GM21360 (cell line): ENCODE data around the gene AIF1L.

Experiments used
- ATAC-seq: cut with Tn5 transposase; IDR thresholded peaks from one replicate; pipeline ENCODE4 v1.9.1; 2021; ENCODE audit warnings: mild to moderate bottlenecking, moderate library complexity; ENCODE audit not compliant: unreplicated experiment

Gene AIF1L

GRCh38 chr9:131096269-131097125, at the start of gene AIF1L:
Gene AIF1L, plus strand, starts transcription at chr9:131096531. Its CDS starts 99 bp downstream, at chr9:131096630.
- ATAC-seq, result no peak

DNA sequence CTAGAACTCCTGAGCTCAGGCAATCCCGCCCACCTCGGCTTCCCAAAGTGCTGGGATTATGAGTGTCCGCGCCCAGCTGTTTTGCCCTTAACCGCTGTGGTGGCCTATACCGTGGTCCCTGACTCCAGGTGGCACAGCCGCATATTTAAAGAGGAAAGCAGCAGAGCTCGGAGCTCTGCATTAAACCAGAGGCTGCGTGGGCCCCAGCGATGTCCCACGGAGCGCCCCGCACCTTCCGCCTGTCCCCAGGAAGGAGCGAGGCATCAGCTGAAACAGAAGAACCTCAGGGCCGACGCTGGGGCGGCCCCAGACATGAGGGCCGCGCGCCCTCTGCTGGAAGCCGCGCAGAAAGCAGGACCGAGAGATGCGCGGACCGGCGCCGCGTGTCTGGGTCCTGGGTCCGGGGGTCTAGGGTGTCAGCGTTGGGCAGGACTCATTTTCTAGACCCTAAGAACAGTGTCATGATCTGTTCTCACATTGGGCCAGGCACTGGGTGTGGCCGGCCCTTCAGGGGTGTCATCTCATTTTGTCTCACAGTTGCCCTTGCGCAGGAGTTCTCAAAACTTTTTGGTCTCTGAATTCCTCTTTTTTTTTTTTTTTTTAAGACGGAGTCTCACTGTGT, 49.6 kb upstream of the AIF1L start:
- no peak for ATAC-seq

DNA sequence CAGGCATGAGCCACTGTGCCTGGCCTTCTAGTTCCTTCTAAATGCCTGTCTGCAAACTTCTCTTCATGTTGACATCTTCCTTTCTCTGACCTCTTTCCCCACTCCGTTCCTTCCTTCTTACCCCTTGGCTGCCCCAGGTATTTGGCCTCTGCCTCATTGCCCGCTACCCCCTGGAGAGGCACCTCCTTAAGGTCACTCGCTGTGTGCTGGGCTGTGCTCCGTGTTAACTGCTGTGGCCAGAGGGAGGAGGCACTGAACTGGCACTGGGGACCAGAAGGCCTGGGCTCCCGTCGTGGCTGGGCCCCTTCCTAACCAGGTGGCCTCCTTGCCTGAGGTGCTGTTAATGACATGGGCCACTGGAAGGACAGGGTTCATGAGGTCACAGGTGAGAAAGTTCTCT, 48.0 kb upstream of the AIF1L start:
- no peak for ATAC-seq

DNA sequence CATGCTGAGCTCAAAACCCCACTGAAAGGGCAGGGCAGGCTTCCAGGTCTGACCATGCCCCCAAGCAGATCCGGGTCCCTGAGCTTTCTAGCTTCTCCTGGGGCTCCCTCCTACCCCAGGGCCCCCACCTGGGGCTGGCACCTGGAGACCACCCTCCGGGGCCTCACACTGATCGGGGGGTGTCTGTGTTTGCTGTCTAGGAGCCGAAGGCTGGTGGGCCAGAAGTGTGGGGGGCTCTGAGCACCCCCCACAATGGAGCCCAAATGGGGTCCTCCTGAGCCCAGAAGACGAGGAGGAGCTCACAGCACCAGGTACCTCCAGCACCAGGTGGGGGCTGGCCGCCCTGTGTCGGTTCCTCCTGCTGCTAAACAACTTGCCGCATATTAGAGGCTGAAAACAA, 47.5 kb upstream of the AIF1L start:
- no peak for ATAC-seq

DNA sequence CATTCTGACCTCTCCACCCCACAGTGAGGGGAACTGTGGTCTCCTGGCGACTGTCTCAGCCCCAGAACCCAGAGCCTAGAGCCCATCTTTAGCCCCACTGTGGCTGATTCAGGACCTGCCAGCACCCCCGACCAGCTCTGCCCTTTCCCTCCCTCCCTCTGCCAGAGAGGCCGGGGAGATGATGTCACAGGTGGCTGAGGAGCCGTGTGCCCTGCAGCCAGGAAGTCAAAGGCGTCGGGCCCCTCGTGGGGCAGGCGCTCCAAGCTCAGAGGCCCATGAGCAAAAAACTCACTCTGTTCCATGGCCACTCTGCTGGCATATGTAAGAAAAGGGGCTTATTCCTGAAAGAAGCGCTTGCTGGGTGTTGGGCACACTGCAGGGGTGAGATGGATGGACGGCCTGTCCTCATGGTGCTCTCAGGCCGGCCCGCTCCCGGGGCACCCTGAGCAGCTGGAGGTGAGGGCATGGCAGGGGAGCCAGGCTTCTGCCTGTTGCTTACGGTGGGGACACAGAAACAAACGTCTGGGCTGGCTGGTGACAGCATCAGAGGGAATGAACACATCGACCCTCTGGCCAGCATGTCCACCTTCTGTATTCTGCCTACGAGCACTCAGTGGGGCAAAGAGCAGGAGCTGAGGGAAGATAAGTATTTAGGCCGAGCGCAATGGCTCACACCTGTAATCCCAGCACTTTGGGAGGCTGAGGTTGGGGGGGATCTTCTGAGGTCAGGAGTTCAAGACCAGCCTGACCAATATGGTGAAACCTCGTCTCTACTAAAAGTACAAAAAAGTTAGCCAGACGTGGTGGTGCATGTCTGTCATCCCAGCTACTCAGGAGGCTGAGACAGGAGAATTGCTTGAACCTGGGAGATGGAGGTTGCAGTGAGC, 46.3 kb upstream of the AIF1L start:
- ATAC-seq, result no peak

GRCh38 chr9:131050831-131051230, 45.5 kb upstream of the AIF1L start:
- no peak for ATAC-seq

DNA sequence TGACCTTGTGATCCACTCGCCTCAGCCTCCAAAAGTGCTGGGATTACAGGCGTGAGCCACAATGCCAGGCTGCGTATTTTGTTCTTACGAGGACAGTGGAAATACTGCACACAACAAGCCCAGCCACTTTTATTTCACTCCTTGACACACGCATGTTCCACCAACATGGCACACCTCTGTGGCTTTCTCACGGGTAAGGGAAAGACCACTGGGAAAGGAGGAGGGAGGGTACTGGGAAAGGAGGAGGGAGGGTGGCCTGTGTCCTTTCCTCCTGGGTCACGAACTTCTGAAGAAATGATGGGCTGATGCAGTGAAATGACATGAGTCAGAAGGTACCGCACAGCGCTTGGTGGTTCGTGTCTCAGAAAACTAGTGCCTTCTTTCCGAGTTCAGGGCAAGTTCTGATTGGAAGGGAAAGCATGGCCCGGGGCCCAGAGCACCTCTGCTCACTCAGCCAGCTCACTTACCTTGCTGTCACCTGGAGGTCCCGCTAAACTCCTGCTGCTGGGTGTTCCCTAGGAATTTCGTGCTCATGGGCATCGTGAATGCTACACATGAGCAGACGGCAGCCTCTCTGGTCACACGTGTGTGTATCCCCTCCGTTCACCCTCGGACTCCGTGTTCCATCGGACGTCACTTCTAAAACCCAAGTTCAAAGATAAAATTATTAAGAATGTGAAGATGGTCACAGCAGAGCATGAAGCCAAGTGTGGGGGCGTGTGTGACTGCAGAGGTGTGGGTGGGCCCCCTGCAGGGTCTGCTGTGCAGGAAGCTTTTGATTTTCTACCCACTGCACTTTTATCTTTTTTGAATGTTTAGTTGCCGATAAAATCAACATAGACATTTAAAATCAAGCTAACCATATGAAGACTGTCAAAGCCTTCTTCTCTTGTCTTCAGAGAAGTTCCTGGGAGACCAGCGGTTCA, 44.5 kb upstream of the AIF1L start:
- no peak for ATAC-seq

DNA sequence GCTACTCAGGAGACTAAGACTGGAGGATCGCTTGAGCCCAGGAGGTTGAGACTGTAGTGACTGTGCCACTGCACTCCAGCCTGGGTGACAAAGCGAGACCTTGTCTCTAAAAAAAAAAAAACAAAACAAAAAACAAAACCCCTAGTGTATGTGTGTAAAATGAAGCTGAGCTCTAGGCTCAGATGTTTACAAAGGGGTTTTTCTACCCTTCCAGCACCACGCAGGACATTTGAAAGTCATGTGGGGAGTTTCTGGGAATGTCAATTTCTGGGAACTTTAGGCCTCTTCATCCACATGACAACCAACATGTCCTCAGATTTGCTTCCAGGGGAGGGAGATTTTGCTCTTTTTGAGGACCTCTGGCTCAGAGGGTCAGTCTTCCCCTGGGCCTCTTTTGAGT, 42.4 kb upstream of the AIF1L start:
- no peak for ATAC-seq

DNA sequence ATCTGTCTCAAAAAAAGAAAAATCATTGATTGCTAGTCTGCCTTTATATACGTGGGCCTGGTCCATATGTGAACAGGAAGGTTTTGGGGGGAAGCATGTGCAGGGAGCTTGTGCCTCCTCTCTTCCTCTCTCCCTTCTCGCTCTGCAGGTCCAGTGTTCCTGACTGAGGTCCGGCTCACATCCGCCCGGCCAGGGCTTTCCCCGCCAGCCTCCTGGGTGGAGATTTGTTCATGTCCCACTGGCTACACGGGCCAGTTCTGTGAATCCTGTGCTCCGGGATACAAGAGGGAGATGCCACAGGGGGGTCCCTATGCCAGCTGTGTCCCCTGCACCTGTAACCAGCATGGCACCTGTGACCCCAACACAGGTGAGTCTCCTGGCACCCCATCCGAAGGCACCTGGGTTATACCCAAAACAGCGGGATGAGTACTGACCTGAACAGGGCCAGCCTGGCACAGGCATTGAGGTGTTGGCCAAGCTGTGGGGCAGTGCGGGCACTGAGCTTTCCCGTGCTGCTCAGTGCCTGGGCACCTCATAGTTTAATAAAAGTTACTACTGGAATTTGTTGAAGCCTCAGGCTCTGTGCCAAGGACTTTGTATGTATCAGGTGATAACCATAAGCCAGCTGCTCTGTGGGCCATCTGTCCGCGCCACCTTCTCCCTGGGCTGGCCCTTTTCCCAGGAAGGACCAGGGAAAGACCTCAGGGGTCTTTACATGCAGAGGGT, 39.4 kb upstream of the AIF1L start:
- ATAC-seq, result no peak

DNA sequence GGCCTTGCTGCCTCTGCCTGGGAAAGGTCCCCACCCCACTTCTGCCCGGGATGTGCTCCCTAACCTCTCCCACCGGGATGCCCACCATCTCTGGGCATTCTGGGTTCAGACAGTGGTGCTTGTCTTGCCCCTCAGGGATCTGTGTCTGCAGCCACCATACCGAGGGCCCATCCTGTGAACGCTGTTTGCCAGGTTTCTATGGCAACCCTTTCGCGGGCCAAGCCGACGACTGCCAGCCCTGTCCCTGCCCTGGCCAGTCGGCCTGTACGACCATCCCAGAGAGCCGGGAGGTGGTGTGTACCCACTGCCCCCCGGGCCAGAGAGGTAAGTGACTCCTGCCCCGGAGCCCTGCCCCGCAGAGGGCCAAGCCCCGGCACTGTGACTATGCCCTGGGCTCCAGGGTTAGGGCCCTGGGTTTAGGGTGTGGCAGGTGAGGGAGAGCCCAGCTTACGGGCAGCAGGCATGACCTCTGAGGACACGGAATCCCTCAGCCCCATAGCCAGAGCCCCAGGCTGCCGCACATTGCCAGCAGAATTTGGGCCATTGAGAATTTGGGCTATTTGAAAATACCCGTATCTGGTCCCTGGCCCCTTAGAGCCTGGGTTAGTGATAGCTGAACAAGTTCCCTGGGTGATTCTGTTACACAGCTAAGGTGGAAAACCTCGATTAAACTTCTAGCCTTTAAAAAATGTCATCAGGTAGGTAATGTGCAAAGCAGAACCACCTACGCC, 35.3 kb upstream of the AIF1L start:
- no peak for ATAC-seq

DNA sequence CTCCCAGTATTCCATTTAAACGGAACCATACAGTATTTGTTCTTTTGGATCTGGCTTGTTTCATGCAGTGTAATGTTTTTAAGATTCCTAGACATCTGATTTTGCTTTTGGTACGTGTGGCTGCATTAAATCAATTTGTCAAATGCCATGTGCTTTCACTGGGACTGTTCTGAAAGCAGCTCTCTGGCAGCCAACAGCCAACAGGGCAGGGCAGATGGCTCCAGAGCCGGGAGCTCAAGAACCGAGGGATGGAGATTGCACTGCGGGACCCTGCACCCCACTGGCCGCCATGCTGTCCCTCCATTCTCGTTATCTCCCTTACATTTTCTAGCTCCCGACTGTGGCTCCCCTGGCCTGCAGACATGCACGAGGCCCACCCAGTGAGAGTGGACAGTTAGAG, 33.4 kb upstream of the AIF1L start:
- no peak for ATAC-seq

- no peak for ATAC-seq
These were observed 30.7 kb upstream of the AIF1L start for GRCh38 chr9:131065599-131065998.

- ATAC-seq, result no peak
These were observed 28.7 kb upstream of the AIF1L start for GRCh38 chr9:131067625-131068024.

DNA sequence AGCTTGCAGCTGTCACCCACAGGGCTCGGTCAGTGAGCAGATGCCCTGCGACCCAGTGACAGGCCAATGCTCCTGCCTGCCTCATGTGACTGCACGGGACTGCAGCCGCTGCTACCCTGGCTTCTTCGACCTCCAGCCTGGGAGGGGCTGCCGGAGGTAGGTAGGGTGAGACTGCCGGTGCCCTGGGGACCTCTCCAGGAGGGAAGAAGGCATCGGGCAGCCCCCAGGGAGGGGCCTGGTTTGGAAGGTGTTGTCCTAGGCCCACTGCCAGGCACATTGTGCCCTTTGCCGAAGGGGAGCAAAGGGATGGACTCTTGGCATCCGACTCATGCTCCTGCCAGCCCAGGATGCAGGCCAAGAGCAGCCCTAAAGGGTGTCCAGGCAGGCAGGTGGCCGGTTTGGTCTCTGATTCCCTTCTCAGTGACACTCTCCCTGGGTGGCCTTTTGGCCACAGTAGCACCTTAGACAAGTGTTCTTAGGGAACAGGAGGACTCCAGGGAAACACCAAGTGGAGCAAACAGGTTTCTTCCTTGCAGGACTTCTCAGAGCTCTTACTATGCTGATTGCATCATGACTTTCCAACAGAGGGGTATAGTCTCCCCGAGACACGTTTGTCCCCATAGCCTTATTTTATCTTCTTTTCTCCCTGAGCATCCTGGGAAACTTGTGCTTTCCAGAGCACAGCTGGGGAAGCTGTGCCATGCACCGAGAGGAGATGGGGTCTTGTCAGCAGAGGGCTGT, 28.1 kb upstream of the AIF1L start:
- no peak for ATAC-seq

DNA sequence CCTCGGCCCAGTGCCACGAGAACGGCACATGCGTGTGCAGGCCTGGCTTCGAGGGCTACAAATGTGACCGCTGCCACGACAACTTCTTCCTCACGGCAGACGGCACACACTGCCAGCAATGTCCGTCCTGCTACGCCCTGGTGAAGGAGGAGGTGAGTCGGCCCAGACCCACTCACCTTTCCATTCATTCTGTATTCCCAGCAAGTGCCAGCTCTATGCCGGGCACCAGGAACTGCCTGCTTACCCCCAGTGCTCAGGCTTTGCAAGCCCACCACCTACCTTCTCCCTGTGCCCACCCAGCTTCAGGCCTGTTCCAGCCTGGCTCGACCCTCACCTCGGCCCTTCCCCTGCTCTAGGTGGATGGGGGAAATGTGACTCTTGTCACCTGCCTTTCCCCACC, 26.6 kb upstream of the AIF1L start:
- no peak for ATAC-seq

DNA sequence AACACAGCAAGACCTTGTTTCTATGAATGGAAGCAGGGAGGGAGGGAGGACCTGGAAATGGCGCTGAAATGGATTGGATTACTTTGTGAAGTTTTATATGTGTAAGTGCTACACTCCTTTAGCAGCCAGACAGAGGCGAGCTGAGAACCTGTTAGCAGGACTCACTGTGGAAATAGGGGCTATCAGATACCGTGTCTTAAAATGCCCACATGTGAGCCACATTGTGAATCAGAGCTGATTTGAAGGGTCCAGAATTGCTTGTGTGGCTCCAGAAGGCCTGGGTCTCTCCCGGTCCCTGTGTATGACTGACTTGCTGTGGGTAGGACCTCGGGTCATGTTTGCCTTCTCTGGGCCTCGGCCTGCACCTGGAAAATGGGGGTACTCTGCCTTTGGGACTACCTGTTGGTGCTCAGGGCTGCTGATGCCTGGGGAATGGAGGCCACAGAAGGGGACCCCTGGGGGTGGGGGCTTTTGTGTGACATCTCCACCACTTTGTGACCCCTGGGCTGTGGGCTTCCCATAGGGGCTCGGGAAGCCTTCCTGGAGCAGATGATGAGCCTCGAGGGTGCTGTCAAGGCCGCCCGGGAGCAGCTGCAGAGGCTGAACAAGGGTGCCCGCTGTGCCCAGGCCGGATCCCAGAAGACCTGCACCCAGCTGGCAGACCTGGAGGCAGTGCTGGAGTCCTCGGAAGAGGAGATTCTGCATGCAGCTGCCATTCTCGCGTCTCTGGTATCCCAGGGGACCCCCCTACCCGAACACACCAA, 24.0 kb upstream of the AIF1L start:
- ATAC-seq, result no peak

GRCh38 chr9:131072871-131073237, 23.5 kb upstream of the AIF1L start:
- no peak for ATAC-seq
